Measurements from ENCODE around the gene FRMD4A. TPM values are rescaled to one million over a fixed set of nuclear protein-coding genes. Genes with fewer than 3 reads are reported as not detected.

The FRMD4A gene
- total RNA-seq, 2 experiments from 2014 or later = 3.1 to 3.7 TPM

GRCh38 chr10:13943735-13944398, 386.9 kb downstream of the FRMD4A start:
- ATAC-seq (ENCODE audit: poor library complexity) (no peak), DNase-seq (no peak)
- no peaks in the 10 kb centered on the region for H3K27me3 Mint-ChIP-seq
- POLR2A ChIA-PET = no interaction called here
- Histone ChIP-seq H3K36me3 (ENCODE audit: insufficient read depth, low read length) (no peaks in the 10 kb centered on the region), H3K27ac (ENCODE audit: low read depth in 1 of 2, low read length in 2 of 2) (no peak overlapping the region), H3K27me3 (ENCODE audit: control insufficient read depth in 1 of 2, insufficient read depth in 2 of 2, low read length in 2 of 2) (no peaks in the 10 kb centered on the region), H3K4me1 (ENCODE audit: insufficient read depth, low read length) (peaks cover 5% of the 10 kb centered on the region), H3K9me3 (ENCODE audit: control insufficient read depth in 1 of 2, insufficient read depth in 1 of 2, low read length in 2 of 2) (no peaks in the 10 kb centered on the region), H3K4me3 (ENCODE audit: low read length) (no peak overlapping the region)
- no peak overlapping the region for H3K4me3 Mint-ChIP-seq
- CTCF ChIA-PET = no interaction called here
- H3K36me3 Mint-ChIP-seq (ENCODE audit: low read depth) = no peaks in the 10 kb centered on the region
- no peaks in the 10 kb centered on the region for H3K9me3 Mint-ChIP-seq
- peaks cover 32% of the 10 kb centered on the region for H3K4me1 Mint-ChIP-seq (ENCODE audit: low read depth)
- intact Hi-C loops (cut with DNase I, micrococcal nuclease) = no loop called here
- no peak overlapping the region for H3K27ac Mint-ChIP-seq
- no peak for TF ChIP-seq CTCF (IDR thresholded peaks at IDR 0.05)

- Histone ChIP-seq H3K27me3 (ENCODE audit: control insufficient read depth in 1 of 2, insufficient read depth in 2 of 2, low read length in 2 of 2) (no peaks in the 10 kb centered on the region), H3K4me3 (ENCODE audit: low read length) (no peak overlapping the region), H3K27ac (ENCODE audit: low read depth in 1 of 2, low read length in 2 of 2) (no peak overlapping the region), H3K36me3 (ENCODE audit: insufficient read depth, low read length) (no peaks in the 10 kb centered on the region), H3K4me1 (ENCODE audit: insufficient read depth, low read length) (peaks cover 5% of the 10 kb centered on the region), H3K9me3 (ENCODE audit: control insufficient read depth in 1 of 2, insufficient read depth in 1 of 2, low read length in 2 of 2) (no peaks in the 10 kb centered on the region)
- intact Hi-C loops (cut with DNase I, micrococcal nuclease) = no loop called here
- H3K4me3 Mint-ChIP-seq = no peak overlapping the region
- DNase-seq (no peak), ATAC-seq (ENCODE audit: poor library complexity) (no peak)
- H3K27me3 Mint-ChIP-seq = no peaks in the 10 kb centered on the region
- no peak overlapping the region for H3K27ac Mint-ChIP-seq
- CTCF ChIA-PET = no interaction called here
- no peaks in the 10 kb centered on the region for H3K36me3 Mint-ChIP-seq (ENCODE audit: low read depth)
- no peak for TF ChIP-seq CTCF (IDR thresholded peaks at IDR 0.05)
- H3K4me1 Mint-ChIP-seq (ENCODE audit: low read depth) = peaks cover 32% of the 10 kb centered on the region
- H3K9me3 Mint-ChIP-seq = no peaks in the 10 kb centered on the region
- POLR2A ChIA-PET = no interaction called here
Observed at GRCh38 chr10:13942035-13942434, 388.7 kb downstream of the FRMD4A start.

- Histone ChIP-seq H3K4me3 (ENCODE audit: low read length) (no peak overlapping the region), H3K4me1 (ENCODE audit: insufficient read depth, low read length) (peaks cover 5% of the 10 kb centered on the region), H3K9me3 (ENCODE audit: control insufficient read depth in 1 of 2, insufficient read depth in 1 of 2, low read length in 2 of 2) (no peaks in the 10 kb centered on the region), H3K27ac (ENCODE audit: low read depth in 1 of 2, low read length in 2 of 2) (no peak overlapping the region), H3K36me3 (ENCODE audit: insufficient read depth, low read length) (no peaks in the 10 kb centered on the region), H3K27me3 (ENCODE audit: control insufficient read depth in 1 of 2, insufficient read depth in 2 of 2, low read length in 2 of 2) (no peaks in the 10 kb centered on the region)
- Mint-ChIP-seq H3K36me3 (ENCODE audit: low read depth) (no peaks in the 10 kb centered on the region), H3K9me3 (no peaks in the 10 kb centered on the region), H3K27me3 (peaks cover 5% of the 10 kb centered on the region), H3K27ac (no peak overlapping the region), H3K4me1 (ENCODE audit: low read depth) (peaks cover 22% of the 10 kb centered on the region), H3K4me3 (no peak overlapping the region)
- no peak for ATAC-seq (ENCODE audit: poor library complexity)
- POLR2A ChIA-PET = no interaction called here
- no peak for TF ChIP-seq CTCF (IDR thresholded peaks at IDR 0.05)
- CTCF ChIA-PET = no interaction called here
- no peak for DNase-seq
- intact Hi-C loops (cut with DNase I, micrococcal nuclease) = no loop called here
Observed at GRCh38 chr10:13939391-13939790, 391.3 kb downstream of the FRMD4A start.
